H1 (cell line): ENCODE measurements around the gene ZNF143. TPM values are rescaled to one million over a fixed set of nuclear protein-coding genes. Genes with fewer than 3 reads are reported as not detected.
A peak's percentile ranks its signal among the peaks of the same experiment; 100 is the strongest.

Source experiments
- CTCF ChIA-PET: fragments of 300-600 bp; sonication (Branson Sonifier 250); formaldehyde crosslinking; loops from one replicate; lab custom pipeline; 2021; ENCODE audit not compliant: partially characterized antibody; lab: Charles Lee
- POLR2A ChIA-PET: fragments of 300-600 bp; sonication (Branson Sonifier 250); formaldehyde crosslinking; loops from one replicate; lab custom pipeline; 2021; ENCODE audit warnings: inconsistent platforms; ENCODE audit not compliant: partially characterized antibody; lab: Charles Lee
- DNase-seq, 2 experiments: peaks; one replicate each; pipeline versions ENCODE4 v3.0.0 to v3.0.0-alpha.2; 2010 to 2022; ENCODE audit warnings: low spot score in 2 of 2, low read depth in 1 of 2, mixed read lengths in 1 of 2
- FAIRE-seq: peaks from 2 replicates; lab custom pipeline; 2011; peaks lifted over from hg19 to GRCh38; lab: Jason Lieb, UNC
- H2AFZ ChIP-seq: 2 replicates; pipeline ENCODE4 v1.8.1; 2012; ENCODE audit warnings: low read length, inconsistent platforms
- H2AK5ac ChIP-seq: 2 replicates; pipeline ENCODE4 v1.6.1; 2013; ENCODE audit warnings: low read depth, low read length
- H2BK120ac ChIP-seq: replicated peaks from 2 replicates; pipeline ENCODE3; 2013; ENCODE audit warnings: low read depth, low read length, inconsistent platforms
- H2BK12ac ChIP-seq: 2 replicates; pipeline ENCODE4 v1.6.1; 2013; ENCODE audit warnings: low read depth, low read length
- H2BK15ac ChIP-seq: 2 replicates; pipeline ENCODE4 v1.6.1; 2013; ENCODE audit warnings: low read length
- H2BK20ac ChIP-seq: 2 replicates; pipeline ENCODE4 v1.6.1; 2013; ENCODE audit warnings: low read length
- H2BK5ac ChIP-seq: 2 replicates; pipeline ENCODE4 v1.6.1; 2013; ENCODE audit warnings: low read depth, low read length
- H3K14ac ChIP-seq: 2 replicates; pipeline ENCODE4 v1.6.1; 2013; ENCODE audit warnings: inconsistent platforms; ENCODE audit not compliant: insufficient read length
- H3K18ac ChIP-seq: 2 replicates; pipeline ENCODE4 v1.6.1; 2013; ENCODE audit warnings: low read length; ENCODE audit errors: extremely low read depth
- H3K23ac ChIP-seq: 2 replicates; pipeline ENCODE4 v1.6.1; 2013; ENCODE audit warnings: inconsistent platforms; ENCODE audit not compliant: insufficient read length
- H3K23me2 ChIP-seq: 2 replicates; pipeline ENCODE4 v1.6.1; 2013; ENCODE audit warnings: low read depth, low read length
- H3K27ac ChIP-seq: 2 replicates; pipeline ENCODE4 v1.6.1; 2011; ENCODE audit warnings: low read depth, low read length, inconsistent platforms
- H3K27me3 ChIP-seq, 4 experiments: replicated peaks in 1 of 4; 1 replicate in 1 of 4; 2 replicates in 3 of 4; pipeline versions ENCODE4 v1.6.1 to v1.8.1; 2011 to 2013; ENCODE audit warnings: low read length in 3 of 4, mild to moderate bottlenecking in 3 of 4, inconsistent platforms in 2 of 4, mixed read lengths in 2 of 4, moderate library complexity in 1 of 4; ENCODE audit not compliant: control insufficient read depth in 3 of 4, insufficient read depth in 3 of 4; ENCODE audit errors: extremely low read depth in 1 of 4
- H3K36me3 ChIP-seq, 4 experiments: 2 replicates each; pipeline versions ENCODE4 v1.6.1 to v1.8.1; 2011 to 2013; ENCODE audit warnings: mild to moderate bottlenecking in 4 of 4, low read length in 3 of 4, moderate library complexity in 2 of 4, control low read depth in 1 of 4, inconsistent platforms in 1 of 4; ENCODE audit not compliant: insufficient read depth in 4 of 4, control insufficient read depth in 2 of 4
- H3K4ac ChIP-seq: replicated peaks from 2 replicates; pipeline ENCODE3; 2013; ENCODE audit warnings: low read length, low read depth, mixed read lengths, inconsistent platforms; ENCODE audit not compliant: insufficient read length
- H3K4me1 ChIP-seq, 4 experiments: replicated peaks in 1 of 4; 1 replicate in 1 of 4; 2 replicates in 3 of 4; pipeline versions ENCODE4 v1.6.1 to v1.8.1; 2011 to 2013; ENCODE audit warnings: low read length in 3 of 4, inconsistent platforms in 2 of 4, mixed read lengths in 1 of 4; ENCODE audit not compliant: insufficient read depth in 4 of 4, control insufficient read depth in 3 of 4
- H3K4me2 ChIP-seq, 2 experiments: 2 replicates each; pipeline versions ENCODE4 v1.6.1 to v1.8.1; 2011 to 2013; ENCODE audit warnings: low read depth in 2 of 2, low read length in 2 of 2, control low read depth in 1 of 2, inconsistent platforms in 1 of 2, mild to moderate bottlenecking in 1 of 2; ENCODE audit not compliant: insufficient read depth in 1 of 2
- H3K4me3 ChIP-seq, 4 experiments: fragments of 200-600, 300-600 bp in 1 of 4; sonication (generic), shearing (Covaris generic), sonication (Bioruptor Twin) in 1 of 4; 2 replicates each; pipeline versions ENCODE4 v1.5.1 to v1.8.1; 2011 to 2016; ENCODE audit warnings: low read length in 4 of 4, low read depth in 3 of 4, control low read depth in 2 of 4, inconsistent platforms in 2 of 4, mild to moderate bottlenecking in 2 of 4, mixed read lengths in 1 of 4, moderate library complexity in 1 of 4; ENCODE audit not compliant: insufficient read depth in 2 of 4; ENCODE audit errors: extremely low read depth in 1 of 4
- H3K56ac ChIP-seq: replicated peaks from 2 replicates; pipeline ENCODE3; 2013; ENCODE audit warnings: low read depth, mild to moderate bottlenecking, mixed read lengths, low read length, inconsistent platforms; ENCODE audit not compliant: insufficient read length
- H3K79me1 ChIP-seq: 2 replicates; pipeline ENCODE4 v1.6.1; 2013; ENCODE audit warnings: low read depth, low read length, control low read depth
- H3K79me2 ChIP-seq, 2 experiments: 2 replicates each; pipeline versions ENCODE4 v1.6.1 to v1.8.1; 2012 to 2013; ENCODE audit warnings: low read length in 2 of 2, mild to moderate bottlenecking in 2 of 2, inconsistent platforms in 1 of 2; ENCODE audit not compliant: insufficient read depth in 2 of 2, control insufficient read depth in 1 of 2
- H3K9ac ChIP-seq, 4 experiments: replicated peaks in 1 of 4; 1 replicate in 1 of 4; 2 replicates in 3 of 4; pipeline versions ENCODE4 v1.6.1 to v1.8.1; 2011 to 2013; ENCODE audit warnings: low read depth in 3 of 4, low read length in 3 of 4, control low read depth in 2 of 4, mild to moderate bottlenecking in 2 of 4, moderate library complexity in 2 of 4, inconsistent platforms in 1 of 4; ENCODE audit errors: extremely low read depth in 1 of 4
- H3K9me3 ChIP-seq, 2 experiments: 2 replicates each; pipeline versions ENCODE4 v1.6.1 to v1.8.1; 2012 to 2013; ENCODE audit warnings: mild to moderate bottlenecking in 2 of 2, moderate library complexity in 2 of 2, control low read depth in 1 of 2, inconsistent platforms in 1 of 2, low read depth in 1 of 2, low read length in 1 of 2, mixed read lengths in 1 of 2; ENCODE audit not compliant: insufficient read depth in 2 of 2
- H4K20me1 ChIP-seq, 2 experiments: replicated peaks in 1 of 2; 2 replicates each; pipeline versions ENCODE3 to v1.8.1; 2011 to 2013; ENCODE audit warnings: inconsistent platforms in 2 of 2, low read length in 2 of 2, mild to moderate bottlenecking in 1 of 2; ENCODE audit not compliant: insufficient read depth in 2 of 2, control insufficient read depth in 1 of 2
- H4K5ac ChIP-seq: 2 replicates; pipeline ENCODE4 v1.6.1; 2013; ENCODE audit warnings: low read length, low read depth, mixed read lengths, inconsistent platforms; ENCODE audit not compliant: insufficient read length
- H4K8ac ChIP-seq: 2 replicates; pipeline ENCODE4 v1.8.0; 2013; ENCODE audit warnings: mild to moderate bottlenecking, moderate library complexity, low read length, inconsistent platforms; ENCODE audit not compliant: insufficient read depth; ENCODE audit errors: extremely low read depth
- H4K91ac ChIP-seq: replicated peaks from 2 replicates; pipeline ENCODE3; 2013; ENCODE audit warnings: low read length, mixed read lengths, inconsistent platforms; ENCODE audit not compliant: insufficient read length
- ASH2L ChIP-seq: fragments of 200-600, 300-600 bp; sonication (generic); IDR thresholded peaks from one replicate; pipeline ENCODE4 v1.7.1; 2017; ENCODE audit warnings: low read length
- CTCF ChIP-seq, 3 experiments: IDR thresholded peaks; 1 replicate in 2 of 3; 2 replicates in 1 of 3; pipeline versions ENCODE4 v1.5.1 to v1.6.1; 2011; ENCODE audit warnings: low read length in 3 of 3, mild to moderate bottlenecking in 3 of 3, inconsistent platforms in 2 of 3, low read depth in 1 of 3, moderate library complexity in 1 of 3; ENCODE audit not compliant: insufficient read depth in 1 of 3; ENCODE audit errors: control extremely low read depth in 1 of 3
- KDM1A ChIP-seq: fragments of 200-600, 300-600 bp; sonication (generic); IDR thresholded peaks from 2 replicates; pipeline ENCODE4 v1.7.1; 2016; ENCODE audit warnings: mild to moderate bottlenecking, low read length, borderline replicate concordance
- POU5F1 ChIP-seq: IDR thresholded peaks from 2 replicates; pipeline ENCODE4 v1.6.1; 2011; ENCODE audit warnings: low read depth, mild to moderate bottlenecking, low read length, moderate library complexity
- YY1 ChIP-seq: IDR thresholded peaks from 2 replicates; pipeline ENCODE4 v1.6.1; 2011; ENCODE audit warnings: low read depth, mild to moderate bottlenecking, low read length
- WGBS, 2 experiments: shearing (Covaris generic) in 1 of 2; methylation state at CpG; one replicate each; pipeline versions ENCODE4 v1.1.6 to v1.1.7; 2013 to 2015; ENCODE audit warnings: low lambda C conversion rate in 2 of 2, mixed read lengths in 2 of 2, inconsistent platforms in 1 of 2, low coverage in 1 of 2, missing lambda C conversion rate in 1 of 2; ENCODE audit not compliant: insufficient replicate concordance in 2 of 2, insufficient coverage in 1 of 2, insufficient read length in 1 of 2; ENCODE audit errors: extremely low coverage in 1 of 2, missing lambda C conversion rate in 1 of 2; 5-methylcytosine and 5-hydroxymethylcytosine counted together
- long read RNA-seq, 2 experiments: library from RNA in 1 of 2; library from capped mRNA in 1 of 2; stranded (forward); transcript quantifications; one replicate each; pipeline ENCODE4 v2.0.0, GENCODE V29; 2021; ENCODE audit warnings: inconsistent platforms in 1 of 2
- polyA minus RNA-seq, 3 experiments: library from RNA; depleted of rRNA, polyadenylated mRNA; stranded (reverse); fragments of >200 nt; gene quantifications; 1 replicate in 2 of 3; 2 replicates in 1 of 3; pipeline ENCODE4 v1.2.3, GENCODE V29; 2011
- polyA plus RNA-seq, 7 experiments: library from polyadenylated mRNA; depleted of rRNA in 3 of 7; stranded (reverse) in 5 of 7; unstranded in 2 of 7; fragments of >200 nt in 5 of 7; fragments of 200-250 nt in 2 of 7; gene quantifications; 1 replicate in 5 of 7; 2 replicates in 1 of 7; 4 replicates in 1 of 7; pipeline versions ENCODE4 v1.2.1 to v1.2.3, GENCODE V29; 2011 to 2013; ENCODE audit warnings: missing spikeins in 2 of 7, mixed read lengths in 2 of 7
- total RNA-seq: library from RNA; stranded (reverse); fragmentation: NEBNext Ultra II Directional; extraction: Animal tissue kit (Norgen Biotek cat#: 25700); gene quantifications from 2 replicates; pipeline ENCODE4 v1.2.1, GENCODE V29; 2021

The ZNF143 gene
- total RNA-seq (38.9 and 43.0 TPM in 2 replicates), polyA plus RNA-seq (2011; rRNA removed) (37.7 and 69.2 TPM in 2 replicates), polyA minus RNA-seq (2011; rRNA and poly(A)+ RNA removed) (208 and 231 TPM in 2 replicates)
- 33.1 TPM for polyA plus RNA-seq (2011; cell fraction: cytosol; rRNA removed)
- 38.5 TPM for polyA plus RNA-seq (2011; cell fraction: nucleus; rRNA removed)
- 29.5 to 50.1 TPM (median 34.4 TPM) in 4 replicates for polyA plus RNA-seq (2012, experiment 1 of 2)
- 1.9 TPM for polyA plus RNA-seq (2012, experiment 2 of 2)
- 18.9 TPM for polyA plus RNA-seq (2013, experiment 1 of 2)
- polyA plus RNA-seq (2013, experiment 2 of 2): 19.9 TPM
- polyA minus RNA-seq (2011; cell fraction: cytosol; rRNA and poly(A)+ RNA removed): 41.2 TPM
- polyA minus RNA-seq (2011; cell fraction: nucleus; rRNA and poly(A)+ RNA removed): 86.0 TPM
- long read RNA-seq, experiment 1, partial matches to known transcripts: 13 of 25 reads
- long read RNA-seq, experiment 1, other reads (novel, unspliced or antisense): 9 of 25 reads
- long read RNA-seq, experiment 2, transcript ZNF143-203 (16 exons, 2,947 nt): major isoform, 8 of 30 reads
- long read RNA-seq, experiment 2, transcript ZNF143-213 (16 exons, 2,022 nt): minor isoform, 6 of 30 reads
- long read RNA-seq, experiment 2, partial matches to known transcripts: 12 of 30 reads
- long read RNA-seq, experiment 2, other reads (novel, unspliced or antisense): 4 of 30 reads

GRCh38 chr11:9460322-9461062, at the start of gene ZNF143:
Gene ZNF143 (plus strand): TSS chr11:9461012. CDS start chr11:9471309, 10,297 bp downstream.
- Histone ChIP-seq H3K14ac (no peak within 1 kb of the TSS), H3K9ac (peak within 1 kb of the TSS; percentile 98 to 100 (median 98)), H4K5ac (peak within 1 kb of the TSS; percentile 92), H2BK5ac (peak within 1 kb of the TSS; percentile 98), H3K56ac (peak within 1 kb of the TSS; percentile 24), H3K4me2 (peak within 1 kb of the TSS; percentile 76 to 82), H4K91ac (peak within 1 kb of the TSS; percentile 73), H3K36me3 (no peaks in the 10 kb centered on the region), H3K4me1 (no peaks in the 10 kb centered on the region; a peak in 1 of 7 replicates), H3K18ac (peak within 1 kb of the TSS; percentile 91), H4K20me1 (no peaks in the 10 kb centered on the region), H3K4ac (peak within 1 kb of the TSS; percentile 3), H3K9me3 (no peaks in the 10 kb centered on the region), H2AFZ (peak within 1 kb of the TSS; percentile 15; the same call in 1 of the 2 replicates), H3K23ac (no peak within 1 kb of the TSS), H3K4me3 (peak within 1 kb of the TSS; percentile 84 to 99 (median 94)), H3K27me3 (no peaks in the 10 kb centered on the region), H2BK15ac (no peak within 1 kb of the TSS), H2BK20ac (no peak within 1 kb of the TSS; the same call in 1 of the 2 replicates), H2BK12ac (peak within 1 kb of the TSS; percentile 35; the same call in 1 of the 2 replicates), H3K27ac (peak within 1 kb of the TSS; percentile 99), H3K23me2 (0 out of 2 replicates have a peak, but pooled peaks cover 2% of the 10 kb centered on the region), H3K79me1 (no peaks in the 10 kb centered on the region), H2AK5ac (no peak within 1 kb of the TSS), H4K8ac (peak within 1 kb of the TSS; percentile 98; the same call in 1 of the 2 replicates), H2BK120ac (no peak within 1 kb of the TSS), H3K79me2 (peaks cover 0 to 50% of the 10 kb centered on the region in 2 experiments; a peak in 3 of 4 replicates)
- 3% methylated on average over 44 of the region's 45 CpGs; no CpG with 5 or more reads in 1 of the 2 experiments for WGBS, 2 experiments
- FAIRE-seq (no peak), DNase-seq (peak; percentile 100)
- ChIA-PET POLR2A (interaction anchor here (0.6 to 4.7 kb wide), 62 partner anchors 11 to 1348 kb away, joined by 3 to 78 read pairs (median 4); partner anchors contain the start of genes DENND5A, EIF4G2, IPO7 and TMEM41B), CTCF (interaction anchor here (0.9 to 2.3 kb wide), 5 partner anchors 19 to 323 kb away, joined by 3 to 7 read pairs (median 3); no protein-coding TSS in a partner anchor)
- TF ChIP-seq KDM1A: no peak
- no peak for TF ChIP-seq ASH2L
- peak; percentile 100 for TF ChIP-seq YY1
- no peak for TF ChIP-seq CTCF (IDR thresholded peaks at IDR 0.05; ENCODE audit: control extremely low read depth in 1 of 3, insufficient read depth in 1 of 3, low read depth in 1 of 3, low read length in 3 of 3)
- no peak for TF ChIP-seq POU5F1
